Esophagus squamous epithelium (tissue), 4 donors: ENCODE measurements around the gene TERC.

ENCODE experiments used
- CTCF ChIP-seq, 6 experiments: fragments of 450-650 bp in 4 of 6; fragments of 200-600 bp in 2 of 6; sonication (generic) in 2 of 6; IDR thresholded peaks; one replicate each; pipeline ENCODE4 v1.5.1; 2016 to 2019; ENCODE audit warnings: antibody characterized with exemption in 6 of 6, mild to moderate bottlenecking in 4 of 6, moderate library complexity in 4 of 6
- POLR2A ChIP-seq, 4 donors: fragments of 450-650 bp; IDR thresholded peaks; one replicate each; pipeline ENCODE4 v1.6.1; 2017; ENCODE audit warnings: antibody characterized with exemption in 4 of 4, mild to moderate bottlenecking in 4 of 4, moderate library complexity in 3 of 4

GRCh38 chr3:169748670-169749069 lies 16.2 kb downstream of the TERC start:
- no peak for TF ChIP-seq POLR2A (IDR thresholded peaks at IDR 0.05)
- no peak for TF ChIP-seq CTCF (IDR thresholded peaks at IDR 0.05)
